DMS153 treated with DMSO at 0.1 percent for 48 hours (cell line): ENCODE measurements around the gene DGKB.
"Not testable (repeated sequence)": the region's sequence is repeated elsewhere in the genome, so short reads cannot be mapped to it uniquely, and the experiment has no call there.

Experiments
- DNase-seq: peaks from one replicate; lab custom pipeline; 2025; ENCODE audit not compliant: unreplicated experiment; lab: John Stamatoyannopoulos, UW

DGKB gene

DNA sequence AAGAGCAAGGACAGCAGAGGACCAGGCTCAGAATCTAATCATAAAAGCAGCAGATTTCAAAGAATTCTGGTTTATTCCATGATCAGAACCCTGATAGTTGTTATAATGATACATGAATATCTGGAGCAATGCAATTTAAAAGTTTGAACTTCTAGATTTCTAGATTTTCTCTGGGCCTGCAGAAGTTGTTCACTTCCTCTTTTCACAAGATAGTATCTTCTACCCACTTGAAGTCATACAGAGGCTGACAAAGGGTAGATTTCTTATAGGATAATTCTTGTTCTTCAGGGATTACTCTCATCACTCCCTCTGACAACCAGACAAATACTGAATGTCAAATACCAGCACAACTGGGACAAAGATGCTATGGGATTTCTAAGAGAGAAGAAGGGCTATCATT is 593.1 kb downstream of the DGKB start:
- no peak for DNase-seq

DNA sequence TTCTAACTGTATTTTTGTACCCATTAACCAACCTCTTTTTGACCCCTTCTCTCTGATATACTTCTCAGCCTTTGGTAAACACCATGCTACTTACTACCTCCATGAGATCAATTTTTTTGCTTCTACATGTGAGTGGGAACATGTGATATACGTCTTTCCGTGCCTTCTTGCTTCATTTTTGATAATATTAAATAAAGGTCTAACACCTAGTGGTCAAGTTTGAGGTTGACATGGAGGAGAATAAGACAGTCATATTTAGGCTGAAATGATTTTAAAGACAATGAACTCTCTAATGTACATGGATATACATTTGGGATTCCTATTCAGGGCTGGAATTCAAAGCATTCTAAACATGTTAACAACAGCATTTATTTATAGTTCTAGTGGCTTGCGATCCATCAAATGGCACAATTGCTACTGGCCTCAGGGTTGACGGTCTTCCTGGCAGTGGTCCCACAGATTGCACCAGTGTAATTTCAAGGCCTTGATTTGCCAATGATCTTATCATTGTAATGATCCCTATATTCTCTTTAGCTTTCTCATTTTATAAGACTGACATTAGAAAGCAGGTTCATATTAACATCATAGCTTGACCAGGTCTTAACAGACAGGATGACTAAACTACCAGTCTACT is 597.2 kb downstream of the DGKB start:
- no peak for DNase-seq

- no peak for DNase-seq
Measured at GRCh38 chr7:14303536-14303935, 599.0 kb downstream of the DGKB start.

DNA sequence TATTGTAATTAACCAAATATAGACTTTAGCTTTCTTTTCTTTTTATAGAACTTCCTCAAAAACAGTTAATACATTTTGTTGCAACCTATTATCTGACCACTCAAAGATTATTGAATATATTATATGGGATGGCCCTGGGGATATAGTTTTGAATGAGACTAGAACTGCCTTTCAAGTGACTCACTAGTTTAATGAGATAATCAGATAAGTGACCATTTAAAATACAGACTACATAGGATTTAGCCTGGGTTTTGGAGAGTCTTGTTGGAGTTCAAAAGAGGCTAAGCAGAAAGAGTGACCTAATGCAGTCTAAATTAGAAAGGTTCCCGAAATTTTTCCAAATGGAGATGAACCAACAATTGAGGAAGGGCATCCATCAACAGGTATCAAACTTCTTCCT is 607.9 kb downstream of the DGKB start:
- no peak for DNase-seq

DNA sequence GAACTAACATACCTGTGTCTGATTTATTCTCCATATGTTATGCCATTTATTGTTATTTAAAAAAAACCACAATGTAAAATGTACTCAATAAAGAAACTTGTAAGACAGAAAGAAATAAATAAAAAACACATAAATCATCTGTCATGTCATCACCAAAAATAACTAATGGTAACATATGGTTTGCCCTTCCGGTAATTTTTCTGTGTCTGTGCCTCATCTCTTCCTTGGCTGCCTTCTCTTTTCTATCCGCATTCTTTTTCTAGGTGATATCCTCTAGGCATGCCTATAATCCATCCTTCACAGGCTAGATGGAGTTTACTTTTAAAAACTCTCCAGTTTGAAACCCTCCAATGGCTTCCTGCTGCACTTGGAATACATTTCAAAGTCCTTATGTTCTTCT is 609.1 kb downstream of the DGKB start:
- DNase-seq, result no peak

- no peak for DNase-seq
Measured at GRCh38 chr7:14292737-14293136, 609.8 kb downstream of the DGKB start.

GRCh38 chr7:14289957-14290356 is 612.6 kb downstream of the DGKB start:
- no peak for DNase-seq

DNA sequence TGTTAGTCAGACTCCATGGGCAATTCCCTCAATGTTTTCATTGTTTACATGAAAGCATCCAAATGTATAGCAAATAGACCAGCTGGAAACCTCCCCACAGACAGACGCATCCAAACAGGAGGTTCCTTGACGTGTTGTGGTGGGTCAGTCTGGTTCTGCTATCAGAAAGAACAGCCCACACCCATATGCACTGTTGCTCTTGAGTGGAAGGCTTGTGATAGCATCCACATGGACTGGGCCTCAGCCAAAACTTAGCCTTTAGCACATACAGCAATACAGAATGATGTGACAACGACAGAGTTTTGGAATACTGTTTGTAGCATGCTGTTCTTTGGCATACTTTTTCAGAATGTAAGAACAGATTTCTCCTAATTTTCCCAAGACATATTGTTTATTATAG is 613.9 kb downstream of the DGKB start:
- no peak for DNase-seq

GRCh38 chr7:14287398-14287797 is 615.2 kb downstream of the DGKB start:
- DNase-seq, result no peak

DNA sequence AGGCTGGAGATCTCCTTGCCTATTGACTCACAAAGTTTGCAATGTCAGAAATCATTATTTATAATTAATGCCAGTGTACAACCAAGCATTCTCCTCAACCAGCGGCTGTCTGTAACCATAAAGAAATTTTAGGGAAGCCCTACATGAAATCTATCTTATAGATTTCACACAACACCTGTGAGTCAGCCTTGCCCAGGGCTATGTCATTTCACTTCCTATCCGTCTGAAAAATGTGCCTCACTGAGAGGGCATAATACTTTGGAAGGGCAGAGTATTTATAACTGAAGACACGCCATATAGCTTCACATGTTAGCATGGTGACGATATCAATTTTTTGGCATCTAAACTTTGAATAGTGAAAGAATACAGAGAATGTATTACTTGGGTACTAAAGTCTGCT is 616.5 kb downstream of the DGKB start:
- DNase-seq, result no peak

DNA sequence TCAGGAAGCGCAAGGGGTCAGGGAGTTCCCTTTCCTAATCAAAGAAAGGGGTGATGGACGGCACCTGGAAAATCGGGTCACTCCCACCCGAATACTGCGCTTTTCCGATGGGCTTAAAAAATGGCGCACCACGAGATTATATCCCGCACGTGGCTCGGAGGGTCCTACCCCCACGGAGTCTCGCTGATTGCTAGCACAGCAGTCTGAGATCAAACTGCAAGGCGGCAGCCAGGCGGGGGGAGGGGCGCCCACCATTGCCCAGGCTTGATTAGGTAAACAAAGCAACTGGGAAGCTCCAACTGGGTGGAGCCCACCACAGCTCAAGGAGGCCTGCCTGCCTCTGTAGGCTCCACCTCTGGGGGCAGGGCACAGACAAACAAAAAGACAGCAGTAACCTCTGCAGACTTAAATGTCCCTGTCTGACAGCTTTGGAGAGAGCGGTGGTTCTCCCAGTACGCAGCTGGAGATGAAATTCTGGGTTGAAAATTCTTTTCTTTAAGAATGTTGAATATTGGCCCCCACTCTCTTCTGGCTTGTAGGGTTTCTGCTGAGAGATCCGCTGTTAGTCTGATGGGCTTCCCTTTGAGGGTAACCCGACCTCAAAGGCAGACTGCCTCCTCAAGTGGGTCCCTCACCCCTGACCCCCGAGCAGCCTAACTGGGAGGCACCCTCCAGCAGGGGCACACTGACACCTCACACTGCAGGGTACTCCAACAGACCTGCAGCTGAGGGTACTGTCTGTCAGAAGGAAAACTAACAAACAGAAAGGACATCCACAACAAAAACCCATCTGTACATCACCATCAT is 623.3 kb downstream of the DGKB start:
- DNase-seq, result not testable (repeated sequence)

DNA sequence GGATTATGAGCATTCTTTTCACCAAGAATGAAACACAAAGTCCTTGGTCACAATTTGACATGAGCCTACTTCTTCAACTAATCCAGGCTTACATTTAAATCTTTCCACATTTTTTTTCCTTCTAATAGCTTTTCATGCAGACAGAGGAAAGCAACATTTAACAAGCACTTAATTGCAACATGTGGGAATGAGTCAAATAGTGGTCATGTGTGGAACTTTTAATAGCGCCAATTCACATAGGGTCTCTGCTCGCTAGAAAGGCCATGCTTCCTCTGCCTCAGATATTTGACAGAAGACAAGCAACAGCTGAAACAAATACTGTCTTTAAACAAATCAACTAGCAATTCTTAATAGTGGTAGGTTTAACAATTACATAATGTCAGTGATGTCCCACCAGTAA is 627.2 kb downstream of the DGKB start:
- no peak for DNase-seq

GRCh38 chr7:14271441-14271840 is 631.1 kb downstream of the DGKB start:
- no peak for DNase-seq

GRCh38 chr7:14270099-14270498 is 632.5 kb downstream of the DGKB start:
- no peak for DNase-seq

DNA sequence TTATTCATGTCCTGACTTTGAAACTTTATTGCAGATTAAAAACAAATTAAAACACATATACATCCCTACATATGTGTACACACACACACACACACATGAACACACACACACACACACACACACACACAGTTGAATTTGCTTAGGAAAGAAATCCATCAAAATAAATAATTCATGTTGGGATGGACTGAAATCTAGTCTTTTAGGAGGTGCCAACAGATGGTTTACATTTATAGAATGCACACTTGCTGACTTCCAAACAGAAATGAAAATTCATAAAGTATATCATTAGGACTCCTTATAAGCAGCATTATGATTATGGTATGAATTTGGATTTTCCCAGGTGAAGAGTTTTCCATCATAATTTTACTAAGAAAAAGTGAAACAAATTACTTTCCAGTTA is 642.5 kb downstream of the DGKB start:
- no peak for DNase-seq

- DNase-seq, result no peak
Measured at GRCh38 chr7:14258861-14259260, 643.7 kb downstream of the DGKB start.

DNA sequence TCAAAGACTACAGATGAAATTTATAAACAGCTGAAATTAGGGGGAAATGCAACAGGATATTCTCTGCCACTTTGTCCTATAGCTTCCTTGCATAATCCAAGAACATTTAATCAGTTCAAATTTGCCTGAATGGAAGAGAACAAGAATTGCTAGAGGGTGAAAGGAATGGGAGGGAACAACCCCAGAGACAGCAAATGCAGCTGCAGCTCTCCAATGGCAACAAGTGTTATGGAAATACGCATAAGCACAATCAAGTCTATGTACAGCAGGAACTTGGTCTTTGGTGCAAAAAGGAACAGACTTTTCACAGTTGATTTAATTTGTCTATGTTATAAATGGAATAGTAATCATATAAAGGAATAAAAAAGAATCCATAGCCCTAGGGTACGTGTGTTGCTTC is 644.1 kb downstream of the DGKB start:
- no peak for DNase-seq

DNA sequence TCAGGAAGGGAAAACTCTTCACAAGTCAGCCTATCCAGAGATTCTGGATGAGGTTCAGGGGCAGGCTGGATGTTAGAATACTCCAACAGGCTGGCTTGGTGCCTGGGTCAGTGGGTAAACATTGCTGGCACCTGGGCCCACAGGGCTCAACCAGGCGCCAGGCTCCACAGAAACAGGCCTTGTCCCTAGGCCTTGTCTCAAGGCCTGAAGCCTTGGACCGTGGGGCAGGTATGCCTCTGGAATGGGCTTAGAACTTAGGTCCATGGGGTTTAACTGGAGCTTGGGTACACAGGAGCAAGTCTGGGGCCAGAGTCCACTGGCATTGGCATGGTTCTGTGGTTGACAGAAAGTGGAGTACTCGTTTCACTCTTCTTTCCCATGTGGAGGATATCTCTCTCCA is 650.1 kb downstream of the DGKB start:
- DNase-seq, result no peak

GRCh38 chr7:14242175-14242574 is 660.4 kb downstream of the DGKB start:
- no peak for DNase-seq

- no peak for DNase-seq
Measured at GRCh38 chr7:14236834-14237233, 665.7 kb downstream of the DGKB start.

- no peak for DNase-seq
Measured at GRCh38 chr7:14235056-14235455, 667.5 kb downstream of the DGKB start.

GRCh38 chr7:14233868-14234369 is 668.6 kb downstream of the DGKB start:
- no peak for DNase-seq
